HG02938 (cell line): ENCODE measurements around the gene RAB13.

ENCODE experiments used
- ATAC-seq: cut with Tn5 transposase; IDR thresholded peaks from one replicate; pipeline ENCODE4 v1.9.1; 2021; ENCODE audit warnings: mild to moderate bottlenecking, moderate library complexity; ENCODE audit not compliant: unreplicated experiment

RAB13 gene

GRCh38 chr1:153978274-153978909, 7.7 kb downstream of the RAB13 start:
- ATAC-seq: no peak

GRCh38 chr1:153977250-153978240, 8.6 kb downstream of the RAB13 start, which contains the start of gene JTB:
Gene JTB, minus strand, starts transcription at chr1:153977674. Its CDS starts 422 bp downstream, at chr1:153977252.
- peak; percentile 78 for ATAC-seq

DNA sequence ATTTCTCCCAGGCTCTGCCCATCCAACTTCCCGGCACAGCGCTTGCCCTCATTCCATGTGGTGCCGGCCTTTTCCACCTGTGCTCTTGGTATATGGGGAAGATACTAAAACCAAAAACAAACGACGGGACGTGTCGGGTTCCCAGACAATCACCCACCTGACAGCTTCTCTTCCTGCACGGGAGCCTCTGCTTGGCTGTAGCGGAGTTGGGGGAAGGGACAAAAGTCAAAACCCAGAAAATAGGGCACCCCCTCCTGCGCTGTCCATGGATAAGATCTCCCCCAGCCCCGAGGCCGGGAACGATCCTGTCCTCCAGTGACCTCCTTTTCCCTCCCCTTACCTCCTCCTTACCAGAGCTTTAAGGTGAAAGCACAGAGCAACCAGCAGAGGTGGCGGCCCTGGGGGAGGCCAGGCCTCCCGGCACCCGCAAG, 9.3 kb downstream of the RAB13 start:
- no peak for ATAC-seq

DNA sequence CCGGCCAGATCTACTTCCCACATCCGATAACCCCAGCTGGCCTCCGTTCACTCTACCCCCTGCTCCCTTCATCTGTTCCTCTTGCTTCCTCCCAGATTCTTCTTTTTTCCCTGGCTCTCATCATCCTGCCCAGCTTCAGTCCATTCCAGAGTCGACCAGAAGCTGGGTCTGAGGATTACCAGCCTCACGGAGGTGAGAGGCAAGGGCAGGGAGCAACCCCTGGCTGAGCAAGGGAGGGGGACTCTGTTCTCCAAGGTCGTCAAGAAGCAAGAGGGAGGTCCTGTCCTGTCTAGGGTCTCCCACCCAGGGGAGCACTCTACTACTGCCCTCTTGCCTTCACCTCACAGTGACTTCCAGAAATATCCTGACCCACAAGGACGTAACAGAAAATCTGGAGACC, 12.6 kb downstream of the RAB13 start:
- ATAC-seq: no peak

- no peak for ATAC-seq
These were observed 13.1 kb downstream of the RAB13 start for GRCh38 chr1:153973071-153973470.

- no peak for ATAC-seq
These were observed 15.8 kb downstream of the RAB13 start for GRCh38 chr1:153970346-153970745.

GRCh38 chr1:153968972-153969371, 17.2 kb downstream of the RAB13 start:
- ATAC-seq: no peak

- no peak for ATAC-seq
These were observed 17.7 kb downstream of the RAB13 start for GRCh38 chr1:153968408-153968807.

DNA sequence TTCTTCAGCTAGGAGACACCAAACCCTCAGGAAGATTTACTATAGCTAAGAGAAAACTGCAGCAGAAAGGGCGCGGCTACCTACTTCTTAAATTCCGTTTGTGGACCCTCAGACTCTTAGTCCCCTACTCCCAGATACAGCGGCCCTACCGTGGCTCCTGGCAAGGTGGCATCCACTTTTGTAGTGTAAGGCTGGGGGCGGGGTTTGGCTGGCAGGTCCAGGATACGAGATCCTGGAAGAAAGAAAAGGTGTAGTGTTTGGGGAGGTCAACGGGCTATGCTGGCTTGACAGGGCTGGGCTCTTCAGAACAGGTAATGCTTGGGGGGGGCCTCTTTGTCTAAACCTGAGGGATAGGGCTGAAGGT, 18.2 kb downstream of the RAB13 start:
- no peak for ATAC-seq

GRCh38 chr1:153967107-153967999, 18.8 kb downstream of the RAB13 start, which contains the start of gene CREB3L4:
Gene CREB3L4, plus strand, starts transcription at chr1:153967902. Its CDS starts 624 bp downstream, at chr1:153968526.
- ATAC-seq: peak; percentile 73

DNA sequence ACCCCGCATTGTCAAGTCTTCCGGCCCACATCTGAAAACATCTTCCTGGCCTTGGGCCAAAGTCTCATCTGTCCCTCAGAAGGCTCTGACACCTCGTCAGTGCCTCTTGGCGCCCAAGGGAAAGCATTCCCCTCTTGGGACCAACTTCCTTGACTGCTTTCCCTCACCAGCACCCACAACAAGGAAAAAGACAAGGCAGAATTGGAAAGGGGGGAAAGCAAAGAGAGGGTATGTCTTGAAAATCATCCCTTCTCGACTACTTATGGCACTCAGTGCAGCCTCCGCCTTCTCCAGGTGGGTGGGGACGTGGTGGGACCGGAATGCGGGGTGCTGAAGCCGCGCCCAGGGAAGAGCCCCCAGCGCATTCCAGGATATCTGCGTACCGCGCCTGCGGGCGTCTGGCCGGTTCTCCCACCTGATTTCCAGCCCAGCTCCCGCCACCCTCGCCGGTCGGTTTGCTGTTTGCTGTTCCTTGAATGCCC, 22.2 kb downstream of the RAB13 start:
- no peak for ATAC-seq

- ATAC-seq: peak; percentile 43
These were observed 22.9 kb downstream of the RAB13 start, which contains the start of gene SLC39A1 for GRCh38 chr1:153963030-153963849. Gene SLC39A1, minus strand, starts transcription at chr1:153963537. Its CDS starts 822 bp downstream, at chr1:153962715.

GRCh38 chr1:153962088-153963029, 23.8 kb downstream of the RAB13 start:
- no peak for ATAC-seq

DNA sequence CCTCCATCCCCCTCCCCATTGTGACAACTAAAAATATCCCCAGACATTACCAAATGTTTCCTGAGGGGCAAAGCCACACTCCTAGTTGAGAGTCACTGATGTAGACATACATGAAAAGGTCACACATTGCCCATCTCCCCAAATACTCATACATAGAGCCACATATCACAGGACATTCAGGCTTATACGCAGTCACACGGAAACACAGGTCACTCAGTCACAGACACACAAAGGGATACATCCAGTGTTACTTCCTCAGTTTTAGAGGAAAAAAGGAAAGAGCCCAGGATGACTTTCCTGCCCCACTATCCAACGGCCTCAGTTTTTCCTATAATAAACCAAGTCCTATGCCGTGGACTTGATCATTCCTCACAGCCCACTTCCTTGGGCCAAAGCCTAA, 24.7 kb downstream of the RAB13 start:
- ATAC-seq: no peak

- no peak for ATAC-seq
These were observed 25.9 kb downstream of the RAB13 start for GRCh38 chr1:153960206-153960605.

DNA sequence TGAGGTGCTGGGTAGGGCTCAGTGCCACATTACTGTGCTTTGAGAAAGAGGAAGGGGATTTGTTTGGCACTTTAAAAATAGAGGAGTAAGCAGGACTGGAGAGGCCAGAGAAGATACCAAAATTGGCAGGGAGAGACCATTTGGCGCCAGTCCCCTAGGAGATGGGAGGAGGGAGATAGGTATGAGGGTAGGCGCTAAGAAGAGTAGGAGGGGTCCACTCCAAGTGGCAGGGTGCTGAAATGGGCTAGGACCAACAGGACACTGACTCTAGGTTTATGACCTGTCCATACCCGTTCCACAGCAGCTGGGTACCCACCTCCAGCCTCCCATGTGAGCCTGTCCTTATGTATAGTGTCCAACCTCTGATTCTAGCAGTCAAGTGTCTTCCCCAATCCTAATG, 26.7 kb downstream of the RAB13 start:
- ATAC-seq: no peak

DNA sequence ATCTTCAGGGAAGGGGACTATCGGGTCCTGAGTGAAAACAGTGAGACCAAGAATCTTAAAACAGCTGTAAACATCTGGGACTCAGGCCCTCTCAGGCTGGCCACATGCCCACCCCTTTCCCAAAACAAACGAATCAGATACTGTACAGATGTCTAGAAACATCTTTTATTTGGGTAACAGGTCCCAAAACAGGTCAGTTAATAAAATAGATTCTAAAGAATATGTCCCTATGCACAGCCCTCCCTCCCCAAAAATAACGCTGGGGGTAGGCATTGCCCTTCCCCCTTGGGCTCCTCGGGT, 27.2 kb downstream of the RAB13 start:
- no peak for ATAC-seq

- ATAC-seq: peak; percentile 79
These were observed 27.8 kb downstream of the RAB13 start, which contains the start of gene CRTC2 for GRCh38 chr1:153958111-153958960. Gene CRTC2, minus strand, starts transcription at chr1:153958612. Its CDS starts 115 bp downstream, at chr1:153958497.
